Stimulated activated CD4-positive, alpha-beta T cell treated with anti-CD3 and anti-CD28 coated beads, Interleukin-4, amount 100 ng/mL, for 1 hour (primary cell): ENCODE results near the gene KLHL8.
A peak's percentile ranks its signal among the peaks of the same experiment; 100 is the strongest.

Experiments used
- DNase-seq: peaks from one replicate; pipeline ENCODE4 v3.0.0-alpha.2; 2020

KLHL8 gene

GRCh38 chr4:87220094-87220822 is at the start of gene KLHL8:
Gene KLHL8, minus strand, starts transcription at chr4:87220618. Its CDS starts 25,079 bp downstream, at chr4:87195539.
- peak; percentile 85 for DNase-seq

GRCh38 chr4:87270144-87270543 is 49.7 kb upstream of the KLHL8 start:
- DNase-seq = no peak

GRCh38 chr4:87268411-87268810 is 48.0 kb upstream of the KLHL8 start:
- DNase-seq = no peak

GRCh38 chr4:87266986-87267385 is 46.6 kb upstream of the KLHL8 start:
- no peak for DNase-seq

GRCh38 chr4:87262886-87263285 is 42.5 kb upstream of the KLHL8 start:
- no peak for DNase-seq

GRCh38 chr4:87260477-87260876 is 40.1 kb upstream of the KLHL8 start:
- DNase-seq = no peak

- no peak for DNase-seq
Measured at GRCh38 chr4:87258677-87259076, 38.3 kb upstream of the KLHL8 start.

- no peak for DNase-seq
Measured at GRCh38 chr4:87257523-87257922, 37.1 kb upstream of the KLHL8 start.

GRCh38 chr4:87255755-87256154 is 35.3 kb upstream of the KLHL8 start:
- no peak for DNase-seq

- no peak for DNase-seq
Measured at GRCh38 chr4:87251106-87251505, 30.7 kb upstream of the KLHL8 start.

- no peak for DNase-seq
Measured at GRCh38 chr4:87250294-87250693, 29.9 kb upstream of the KLHL8 start.

GRCh38 chr4:87249332-87250019 is 29.1 kb upstream of the KLHL8 start:
- DNase-seq = no peak

- DNase-seq = no peak
Measured at GRCh38 chr4:87243426-87244053, 23.1 kb upstream of the KLHL8 start.

GRCh38 chr4:87241336-87241735 is 20.9 kb upstream of the KLHL8 start:
- DNase-seq = no peak

GRCh38 chr4:87240341-87240740 is 19.9 kb upstream of the KLHL8 start:
- no peak for DNase-seq

- DNase-seq = no peak
Measured at GRCh38 chr4:87239821-87240220, 19.4 kb upstream of the KLHL8 start.

- DNase-seq = no peak
Measured at GRCh38 chr4:87239194-87239593, 18.8 kb upstream of the KLHL8 start.

- no peak for DNase-seq
Measured at GRCh38 chr4:87236861-87237260, 16.4 kb upstream of the KLHL8 start.

GRCh38 chr4:87235020-87235671 is 14.7 kb upstream of the KLHL8 start:
- DNase-seq = no peak

GRCh38 chr4:87232216-87232615 is 11.8 kb upstream of the KLHL8 start:
- no peak for DNase-seq

- no peak for DNase-seq
Measured at GRCh38 chr4:87230806-87231205, 10.4 kb upstream of the KLHL8 start.

- DNase-seq = no peak
Measured at GRCh38 chr4:87229979-87230378, 9.6 kb upstream of the KLHL8 start.

GRCh38 chr4:87228262-87228860 is 7.9 kb upstream of the KLHL8 start:
- no peak for DNase-seq
